ENCODE results near the gene MMP8. TPM values are rescaled to one million over a fixed set of nuclear protein-coding genes. Genes with fewer than 3 reads are reported as not detected.

Gene MMP8
- total RNA-seq (1 to 10 TPM in 1 of 9 donors, under 1 TPM in 5, not detected in 3; 0.10 to 1.6 (median 0.40) TPM), polyA plus RNA-seq (under 1 TPM in 1 of 2 donors, not detected in 1; 0.51 TPM)
- long read RNA-seq, donor 1: 0 reads
- long read RNA-seq, donor 2: 0 reads
- long read RNA-seq, donor 3: 0 reads

- ATAC-seq (no peak), DNase-seq (no peak)
- no peak within 1 kb of the TSS for H3K27ac ChIP-seq
- H3K4me1 ChIP-seq: peaks cover 0 to 19% (median 0%) of the 10 kb centered on the region in 12 donors
- intact Hi-C loops (cut with DNase I): no loop called here
- TF ChIP-seq POLR2A (IDR thresholded peaks at IDR 0.05) (no peak), CTCF (IDR thresholded peaks at IDR 0.05) (no peak)
- peaks cover 0 to 5% (median 0%) of the 10 kb centered on the region in 12 donors for H3K9me3 ChIP-seq
- H3K4me3 ChIP-seq: no peak within 1 kb of the TSS
- no peaks in the 10 kb centered on the region for H3K36me3 ChIP-seq
- H3K27me3 ChIP-seq: no peaks in the 10 kb centered on the region
- 38 to 46% (median 43%) methylated on average over 2 of the region's 2 CpGs for WGBS, 4 donors
These were observed at the start of gene MMP8 for GRCh38 chr11:102724904-102725500. MMP8 (minus strand) TSS chr11:102724954; CDS start chr11:102724855, 99 bp downstream.

GRCh38 chr11:102773386-102773785 is 48.6 kb upstream of the MMP8 start:
- H3K27ac ChIP-seq: no peak overlapping the region
- DNase-seq (no peak), ATAC-seq (no peak)
- peaks cover 0 to 9% (median 0%) of the 10 kb centered on the region in 9 donors for H3K27me3 ChIP-seq
- H3K36me3 ChIP-seq: no peaks in the 10 kb centered on the region
- WGBS, 4 donors: 57 to 69% (median 64%) methylated on average over 4 of the region's 4 CpGs
- TF ChIP-seq CTCF (IDR thresholded peaks at IDR 0.05) (no peak), POLR2A (IDR thresholded peaks at IDR 0.05) (no peak)
- no peaks in the 10 kb centered on the region for H3K4me1 ChIP-seq
- no peak overlapping the region for H3K4me3 ChIP-seq
- intact Hi-C loops (cut with DNase I): no loop called here
- no peaks in the 10 kb centered on the region for H3K9me3 ChIP-seq

GRCh38 chr11:102771351-102771750 is 46.6 kb upstream of the MMP8 start:
- Histone ChIP-seq H3K27ac (no peak overlapping the region), H3K9me3 (no peaks in the 10 kb centered on the region), H3K4me1 (no peaks in the 10 kb centered on the region), H3K4me3 (no peak overlapping the region), H3K27me3 (peaks cover 0 to 16% (median 0%) of the 10 kb centered on the region in 9 donors), H3K36me3 (no peaks in the 10 kb centered on the region)
- intact Hi-C loops (cut with DNase I): no loop called here
- TF ChIP-seq CTCF (IDR thresholded peaks at IDR 0.05) (no peak), POLR2A (IDR thresholded peaks at IDR 0.05) (no peak)
- no peak for DNase-seq
- WGBS, 4 donors: 46 to 67% (median 54%) methylated on average over 1 of the region's 1 CpG
- ATAC-seq: no peak

GRCh38 chr11:102770191-102770590 is 45.4 kb upstream of the MMP8 start:
- Histone ChIP-seq H3K9me3 (no peaks in the 10 kb centered on the region), H3K27ac (no peak overlapping the region), H3K36me3 (no peaks in the 10 kb centered on the region), H3K4me1 (no peaks in the 10 kb centered on the region), H3K4me3 (no peak overlapping the region), H3K27me3 (peaks cover 0 to 20% (median 0%) of the 10 kb centered on the region in 9 donors)
- intact Hi-C loops (cut with DNase I): no loop called here
- TF ChIP-seq POLR2A (IDR thresholded peaks at IDR 0.05): no peak
- no peak for TF ChIP-seq CTCF (IDR thresholded peaks at IDR 0.05)
- DNase-seq (no peak), ATAC-seq (no peak)

Data from heart left ventricle (tissue), 16 donors.